KMS-11 (cell line): ENCODE measurements around the gene ECD.

Experiments used
- H2AFZ ChIP-seq: fragments of 200-600 bp; sonication (generic); 2 replicates; pipeline ENCODE4 v1.6.1; 2016; ENCODE audit warnings: antibody characterized with exemption, mixed run types, low read depth
- H3K27ac ChIP-seq: fragments of 200-600 bp; sonication (generic); 2 replicates; pipeline ENCODE4 v1.6.1; 2016; ENCODE audit warnings: mild to moderate bottlenecking, mixed run types
- H3K27me3 ChIP-seq: fragments of 200-600 bp; sonication (generic); 2 replicates; pipeline ENCODE4 v1.6.1; 2017; ENCODE audit warnings: mild to moderate bottlenecking, low read depth, mixed run types, moderate library complexity; ENCODE audit not compliant: insufficient read depth
- H3K36me3 ChIP-seq: fragments of 200-600 bp; sonication (generic); 2 replicates; pipeline ENCODE4 v1.6.1; 2017; ENCODE audit warnings: mild to moderate bottlenecking, mixed run types; ENCODE audit not compliant: insufficient read depth
- H3K4me1 ChIP-seq: fragments of 200-600 bp; sonication (generic); 2 replicates; pipeline ENCODE4 v1.6.1; 2016; ENCODE audit warnings: mild to moderate bottlenecking, low read depth, mixed run types; ENCODE audit not compliant: poor library complexity, severe bottlenecking
- H3K4me2 ChIP-seq: fragments of 200-600 bp; sonication (generic); 2 replicates; pipeline ENCODE4 v1.7.0; 2016; ENCODE audit warnings: mild to moderate bottlenecking, mixed run types
- H3K4me3 ChIP-seq: fragments of 200-600 bp; sonication (generic); IDR thresholded peaks from 2 replicates; pipeline ENCODE4 v1.6.1; 2017; ENCODE audit warnings: low read depth, low read length, mixed read lengths; ENCODE audit not compliant: insufficient read depth
- H3K79me2 ChIP-seq: fragments of 200-600 bp; sonication (generic); 2 replicates; pipeline ENCODE4 v1.6.1; 2016; ENCODE audit warnings: low read depth, mixed run types; ENCODE audit not compliant: insufficient read depth
- H3K9ac ChIP-seq: fragments of 200-600 bp; sonication (generic); 2 replicates; pipeline ENCODE4 v1.6.1; 2016; ENCODE audit warnings: mild to moderate bottlenecking, mixed run types
- H4K20me1 ChIP-seq: fragments of 200-600 bp; sonication (generic); 2 replicates; pipeline ENCODE4 v1.6.1; 2016; ENCODE audit warnings: mild to moderate bottlenecking, mixed run types; ENCODE audit not compliant: insufficient read depth
- CTCF ChIP-seq: fragments of 200-600 bp; sonication (generic); conservative IDR thresholded peaks from 2 replicates; pipeline ENCODE4 v1.6.1; 2017; ENCODE audit warnings: low read depth, mild to moderate bottlenecking, antibody characterized with exemption, low read length, moderate library complexity, mixed read lengths

ECD gene

DNA sequence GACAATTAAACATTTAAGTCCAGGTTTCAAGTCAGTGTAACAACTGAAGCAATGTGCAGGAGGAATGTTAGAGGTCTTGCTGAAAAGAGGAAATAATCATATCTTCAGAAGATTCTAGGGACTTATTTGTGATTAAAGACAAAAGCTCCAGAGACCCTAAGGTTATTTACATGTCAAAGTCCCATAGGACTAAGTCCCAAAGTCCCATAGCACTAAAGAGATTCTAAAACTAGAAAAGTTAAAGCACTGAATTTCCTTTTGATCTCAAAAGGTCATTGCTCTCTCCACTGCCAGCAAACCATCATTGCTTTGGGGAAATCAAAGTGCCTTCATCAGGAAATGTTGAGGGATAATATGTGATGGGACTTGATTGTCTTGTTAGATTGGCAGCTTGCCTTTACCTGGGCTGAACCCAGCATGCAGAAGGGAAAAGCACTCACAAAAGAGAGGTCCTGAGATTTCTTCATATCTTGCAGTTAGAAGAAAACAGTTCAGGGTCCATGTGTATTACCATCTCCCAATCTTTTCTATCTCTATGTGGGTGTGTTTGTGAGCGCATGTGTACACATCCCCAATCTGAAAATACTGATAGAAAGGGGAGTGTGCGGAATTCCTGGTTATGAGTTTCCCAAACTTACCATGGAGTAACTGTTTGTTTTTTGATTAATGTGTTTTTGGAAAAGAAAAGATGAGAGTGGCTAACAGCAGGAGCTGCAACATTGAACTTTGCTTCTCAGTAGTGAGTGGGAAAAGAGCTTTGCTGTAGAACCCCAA, 35.7 kb downstream of the ECD start:
- no peaks in the 10 kb centered on the region for H3K79me2 ChIP-seq
- no peak overlapping the region for H3K4me3 ChIP-seq
- no peak overlapping the region for H3K27ac ChIP-seq
- H2AFZ ChIP-seq = no peak overlapping the region
- no peaks in the 10 kb centered on the region for H4K20me1 ChIP-seq
- TF ChIP-seq CTCF = no peak
- peaks cover 9% of the 10 kb centered on the region; the same call in 1 of the 2 replicates for H3K36me3 ChIP-seq
- no peaks in the 10 kb centered on the region for H3K4me1 ChIP-seq
- no peak overlapping the region for H3K9ac ChIP-seq
- H3K27me3 ChIP-seq = no peaks in the 10 kb centered on the region
- no peak overlapping the region for H3K4me2 ChIP-seq

DNA sequence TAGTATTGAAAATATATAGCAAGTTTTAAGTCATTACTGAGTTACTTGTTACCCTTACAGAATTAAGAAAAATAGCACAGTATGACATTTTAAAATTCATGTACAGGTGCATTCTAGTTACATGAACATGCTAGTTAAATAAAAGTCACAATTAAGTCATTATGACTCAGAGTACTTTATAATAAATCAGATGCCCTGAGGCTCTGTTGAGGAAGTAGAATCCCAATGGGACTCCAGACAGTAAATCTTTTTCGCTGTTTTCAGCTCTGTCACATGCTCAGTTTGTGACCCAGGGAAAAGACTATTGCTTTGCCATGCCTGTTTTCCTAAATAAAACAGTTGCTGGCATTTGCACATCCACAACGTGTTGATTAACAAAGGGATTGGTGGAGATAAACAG, 36.5 kb downstream of the ECD start:
- no peak overlapping the region for H3K27ac ChIP-seq
- no peaks in the 10 kb centered on the region for H3K79me2 ChIP-seq
- H3K27me3 ChIP-seq = no peaks in the 10 kb centered on the region
- no peaks in the 10 kb centered on the region for H3K4me1 ChIP-seq
- no peak overlapping the region for H3K4me2 ChIP-seq
- H3K36me3 ChIP-seq = peaks cover 9% of the 10 kb centered on the region; the same call in 1 of the 2 replicates
- no peak for TF ChIP-seq CTCF
- no peak overlapping the region for H2AFZ ChIP-seq
- H3K4me3 ChIP-seq = no peak overlapping the region
- H3K9ac ChIP-seq = no peak overlapping the region
- H4K20me1 ChIP-seq = no peaks in the 10 kb centered on the region

DNA sequence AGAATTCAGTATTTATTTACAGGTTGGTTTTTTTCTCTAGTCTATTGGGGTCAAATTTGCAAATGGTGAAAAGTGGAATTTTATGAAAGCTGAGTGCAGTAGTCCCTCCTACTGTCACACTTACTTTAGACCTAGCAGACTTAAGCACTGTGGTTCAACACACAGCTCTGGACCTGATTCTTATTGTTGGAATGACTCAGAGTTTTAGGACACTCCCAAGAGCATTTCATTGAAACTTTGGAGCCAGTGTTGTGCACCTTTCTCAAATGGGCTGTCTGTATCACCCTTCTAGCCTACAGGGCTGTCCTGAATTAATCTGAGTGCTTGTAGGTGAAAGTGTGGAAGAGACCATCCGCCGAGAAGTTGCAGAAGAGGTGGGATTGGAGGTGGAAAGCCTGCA, 41.5 kb downstream of the ECD start:
- H3K27ac ChIP-seq = no peak overlapping the region
- H3K36me3 ChIP-seq = no peaks in the 10 kb centered on the region

GRCh38 chr10:73119952-73120351, 47.9 kb downstream of the ECD start:
- TF ChIP-seq CTCF = no peak
- H3K36me3 ChIP-seq = no peaks in the 10 kb centered on the region
- H3K4me1 ChIP-seq = peaks cover 18% of the 10 kb centered on the region
- no peak overlapping the region for H3K9ac ChIP-seq
- H4K20me1 ChIP-seq = no peaks in the 10 kb centered on the region
- no peaks in the 10 kb centered on the region for H3K79me2 ChIP-seq
- no peaks in the 10 kb centered on the region for H3K27me3 ChIP-seq
- H2AFZ ChIP-seq = no peak overlapping the region
- no peak overlapping the region for H3K4me3 ChIP-seq
- H3K27ac ChIP-seq = no peak overlapping the region
- H3K4me2 ChIP-seq = no peak overlapping the region

More for the DNA sequence above, 41.5 kb downstream of the ECD start:
- no peak overlapping the region for H3K9ac ChIP-seq
- no peaks in the 10 kb centered on the region for H3K79me2 ChIP-seq
- H2AFZ ChIP-seq = no peak overlapping the region
- H3K4me3 ChIP-seq = no peak overlapping the region
- no peaks in the 10 kb centered on the region for H3K4me1 ChIP-seq
- no peaks in the 10 kb centered on the region for H3K27me3 ChIP-seq
- no peak overlapping the region for H3K4me2 ChIP-seq
- no peak for TF ChIP-seq CTCF
- H4K20me1 ChIP-seq = no peaks in the 10 kb centered on the region
